ENCODE data around the gene GRAMD4. TPM values are rescaled to one million over a fixed set of nuclear protein-coding genes. Genes with fewer than 3 reads are reported as not detected.

GRAMD4 gene
- total RNA-seq, 1 experiment from 2014 or later, result 38.2 TPM

- H3F3A ChIP-seq (ENCODE audit: insufficient read depth, low read depth), result 0 out of 2 replicates have a peak, but pooled peaks cover 3% of the 10 kb centered on the region
- no peak overlapping the region for H3K27ac ChIP-seq
- H3K9me3 ChIP-seq (ENCODE audit: insufficient read depth, low read depth), result no peaks in the 10 kb centered on the region
- H3K4me3 ChIP-seq, result no peak overlapping the region
- H3K79me2 ChIP-seq (ENCODE audit: low read depth), result no peaks in the 10 kb centered on the region
- H3K4me2 ChIP-seq, result no peak overlapping the region
- BruUV-seq (replicated peaks), result no TSS peak
- no peak for DNase-seq
- ChIA-PET POLR2A (ENCODE audit: unreplicated experiment) (no interaction called here), CTCF (no interaction called here)
- no peaks in the 10 kb centered on the region for H3K27me3 ChIP-seq (ENCODE audit: insufficient read depth, low read depth)
- TF ChIP-seq CTCF (conservative IDR thresholded peaks at IDR 0.05), result no peak
- TF ChIP-seq EZH2 (IDR thresholded peaks at IDR 0.05; ENCODE audit: low read depth), result no peak
- H3K4me1 ChIP-seq (replicated peaks; ENCODE audit: insufficient read depth), result no peaks in the 10 kb centered on the region
- no peaks in the 10 kb centered on the region for H3K36me3 ChIP-seq (ENCODE audit: low read depth)
- peaks cover 48% of the 10 kb centered on the region for H4K20me1 ChIP-seq (ENCODE audit: insufficient read depth)
- no peaks in the 10 kb centered on the region for H3K9me2 ChIP-seq (ENCODE audit: insufficient read depth)
- H2AFZ ChIP-seq, result no peak overlapping the region
- intact Hi-C loops (cut with micrococcal nuclease; ENCODE audit: unreplicated experiment), result no loop called here
These were observed 36.9 kb downstream of the GRAMD4 start for GRCh38 chr22:46656856-46657654.

- DNase-seq, result no peak
- no peak overlapping the region for H3K4me3 ChIP-seq
- BruUV-seq (replicated peaks), result no TSS peak
- no peaks in the 10 kb centered on the region for H3K27me3 ChIP-seq (ENCODE audit: insufficient read depth, low read depth)
- intact Hi-C loops (cut with micrococcal nuclease; ENCODE audit: unreplicated experiment), result no loop called here
- 0 out of 2 replicates have a peak, but pooled peaks cover 3% of the 10 kb centered on the region for H3F3A ChIP-seq (ENCODE audit: insufficient read depth, low read depth)
- CTCF ChIA-PET, result no interaction called here
- no peaks in the 10 kb centered on the region for H3K9me3 ChIP-seq (ENCODE audit: insufficient read depth, low read depth)
- TF ChIP-seq EZH2 (IDR thresholded peaks at IDR 0.05; ENCODE audit: low read depth), result no peak
- no peak for TF ChIP-seq CTCF (conservative IDR thresholded peaks at IDR 0.05)
- H3K79me2 ChIP-seq (ENCODE audit: low read depth), result no peaks in the 10 kb centered on the region
- POLR2A ChIA-PET (ENCODE audit: unreplicated experiment), result interaction anchor here (0.5 kb wide), 1 partner anchor 572 kb away, joined by 4 read pairs; no protein-coding TSS in a partner anchor
- H3K9me2 ChIP-seq (ENCODE audit: insufficient read depth), result no peaks in the 10 kb centered on the region
- H4K20me1 ChIP-seq (ENCODE audit: insufficient read depth), result peaks cover 49% of the 10 kb centered on the region
- H3K36me3 ChIP-seq (ENCODE audit: low read depth), result no peaks in the 10 kb centered on the region
- no peaks in the 10 kb centered on the region for H3K4me1 ChIP-seq (replicated peaks; ENCODE audit: insufficient read depth)
- no peak overlapping the region for H3K4me2 ChIP-seq
- no peak overlapping the region for H2AFZ ChIP-seq
- H3K27ac ChIP-seq, result no peak overlapping the region
These were observed 37.4 kb downstream of the GRAMD4 start for GRCh38 chr22:46657655-46657953.

- Histone ChIP-seq H3K27ac (no peak overlapping the region), H3F3A (ENCODE audit: insufficient read depth, low read depth) (0 out of 2 replicates have a peak, but pooled peaks cover 3% of the 10 kb centered on the region), H3K79me2 (ENCODE audit: low read depth) (no peaks in the 10 kb centered on the region), H3K9me3 (ENCODE audit: insufficient read depth, low read depth) (no peaks in the 10 kb centered on the region), H3K27me3 (ENCODE audit: insufficient read depth, low read depth) (no peaks in the 10 kb centered on the region), H4K20me1 (ENCODE audit: insufficient read depth) (peaks cover 44% of the 10 kb centered on the region), H3K4me3 (no peak overlapping the region), H3K36me3 (ENCODE audit: low read depth) (no peaks in the 10 kb centered on the region), H3K4me1 (replicated peaks; ENCODE audit: insufficient read depth) (no peaks in the 10 kb centered on the region), H3K9me2 (ENCODE audit: insufficient read depth) (no peaks in the 10 kb centered on the region), H2AFZ (no peak overlapping the region), H3K4me2 (no peak overlapping the region)
- TF ChIP-seq CTCF (conservative IDR thresholded peaks at IDR 0.05) (no peak), EZH2 (IDR thresholded peaks at IDR 0.05; ENCODE audit: low read depth) (no peak)
- ChIA-PET CTCF (no interaction called here), POLR2A (ENCODE audit: unreplicated experiment) (interaction anchor here (0.5 kb wide), 1 partner anchor 573 kb away, joined by 4 read pairs; no protein-coding TSS in a partner anchor)
- peak; percentile 49 to 72 for DNase-seq
- intact Hi-C loops (cut with micrococcal nuclease; ENCODE audit: unreplicated experiment), result no loop called here
- BruUV-seq (replicated peaks), result no TSS peak
These were observed 38.1 kb downstream of the GRAMD4 start for GRCh38 chr22:46657996-46658947.
